ENCODE results near the gene SLC39A13.

SLC39A13 gene

DNA sequence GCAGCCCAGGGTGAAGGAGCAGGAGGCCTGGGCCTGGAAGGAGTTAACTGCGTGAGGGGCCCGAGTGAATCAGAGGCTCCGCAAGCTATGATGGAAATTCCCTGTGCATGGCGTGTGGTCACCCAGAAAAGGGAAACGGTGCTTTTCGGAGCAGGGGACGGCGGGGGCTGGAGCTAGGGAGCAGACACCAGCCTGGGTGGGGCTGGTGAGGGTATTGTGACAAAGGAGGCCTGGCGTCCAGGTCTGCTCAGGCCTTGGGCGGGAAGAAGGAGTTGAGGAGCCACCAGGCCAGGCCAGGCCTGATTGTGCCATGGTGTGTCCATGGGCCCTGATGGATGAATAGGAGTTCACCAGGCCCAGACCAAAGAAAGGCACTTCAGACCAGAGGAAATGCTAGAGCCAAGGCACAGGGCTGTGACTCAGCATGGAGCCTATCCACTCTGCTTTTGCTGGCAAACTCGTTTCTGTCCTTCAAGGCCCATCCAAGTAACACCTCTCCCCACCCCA is 17.3 kb upstream of the SLC39A13 start:
- Mint-ChIP-seq H3K36me3 (ENCODE audit: low read depth) (no peaks in the 10 kb centered on the region), H3K27me3 (ENCODE audit: low read depth) (no peaks in the 10 kb centered on the region), H3K9me3 (no peaks in the 10 kb centered on the region), H3K4me3 (no peak overlapping the region), H3K4me1 (ENCODE audit: low read depth) (peaks cover 25% of the 10 kb centered on the region), H3K27ac (peak overlapping the region; percentile 47)
- no peak for DNase-seq (ENCODE audit: low spot score)

DNA sequence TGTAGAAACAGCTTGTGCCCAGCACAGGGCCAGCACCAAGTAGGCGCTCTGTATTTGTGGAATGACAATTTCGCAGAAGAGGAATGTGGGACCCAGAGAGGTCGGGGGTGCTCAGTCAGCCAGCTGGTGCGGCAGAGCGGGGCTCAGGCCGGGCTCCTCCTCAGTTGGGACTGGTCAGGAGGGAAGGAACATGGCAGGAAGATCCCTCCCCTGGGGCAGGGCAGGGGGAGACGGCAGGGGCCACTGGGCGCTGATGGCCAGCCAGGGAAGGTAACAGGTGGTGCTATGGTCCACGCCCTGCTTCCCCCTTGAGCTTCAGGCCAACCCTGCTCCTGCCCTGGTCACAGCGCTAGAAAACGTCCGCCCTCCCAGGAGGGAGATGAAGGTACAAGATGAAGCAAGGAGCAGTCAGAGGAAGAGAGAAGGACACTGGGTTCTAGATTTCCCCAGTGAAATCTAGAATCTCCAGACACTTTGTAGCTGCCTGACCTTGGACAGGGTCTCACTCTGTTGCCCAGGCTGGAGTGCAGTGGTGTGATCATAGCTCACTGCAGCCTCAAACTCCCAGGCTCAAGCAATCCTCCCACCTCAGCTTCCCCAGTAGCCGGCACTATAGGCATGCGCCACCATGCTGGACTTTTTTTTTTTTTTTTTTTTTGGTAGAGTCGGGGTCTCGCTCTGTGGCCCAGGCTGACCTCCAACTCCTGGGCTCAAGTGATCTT is 16.5 kb upstream of the SLC39A13 start:
- peak overlapping the region; percentile 67 for H3K27ac Mint-ChIP-seq
- no peaks in the 10 kb centered on the region for H3K9me3 Mint-ChIP-seq
- H3K4me1 Mint-ChIP-seq (ENCODE audit: low read depth) = peaks cover 25% of the 10 kb centered on the region
- no peaks in the 10 kb centered on the region for H3K36me3 Mint-ChIP-seq (ENCODE audit: low read depth)
- H3K27me3 Mint-ChIP-seq (ENCODE audit: low read depth) = no peaks in the 10 kb centered on the region
- H3K4me3 Mint-ChIP-seq = no peak overlapping the region
- DNase-seq (ENCODE audit: low spot score) = no peak

- no peaks in the 10 kb centered on the region for H3K27me3 Mint-ChIP-seq (ENCODE audit: low read depth)
- H3K36me3 Mint-ChIP-seq (ENCODE audit: low read depth) = no peaks in the 10 kb centered on the region
- peaks cover 28% of the 10 kb centered on the region for H3K4me1 Mint-ChIP-seq (ENCODE audit: low read depth)
Measured at GRCh38 chr11:47392546-47393162, 15.7 kb upstream of the SLC39A13 start.

GRCh38 chr11:47393163-47394049 is 15.0 kb upstream of the SLC39A13 start:
- H3K27me3 Mint-ChIP-seq (ENCODE audit: low read depth) = no peaks in the 10 kb centered on the region
- H3K27ac Mint-ChIP-seq = peak overlapping the region; percentile 92
- H3K4me1 Mint-ChIP-seq (ENCODE audit: low read depth) = peaks cover 28% of the 10 kb centered on the region
- H3K4me3 Mint-ChIP-seq = no peak overlapping the region
- no peaks in the 10 kb centered on the region for H3K36me3 Mint-ChIP-seq (ENCODE audit: low read depth)
- DNase-seq (ENCODE audit: low spot score) = no peak
- H3K9me3 Mint-ChIP-seq = no peaks in the 10 kb centered on the region

More at GRCh38 chr11:47392546-47393162, 15.7 kb upstream of the SLC39A13 start:
- Mint-ChIP-seq H3K9me3 (no peaks in the 10 kb centered on the region), H3K4me3 (no peak overlapping the region), H3K27ac (peak overlapping the region; percentile 8)
- DNase-seq (ENCODE audit: low spot score) = no peak

DNA sequence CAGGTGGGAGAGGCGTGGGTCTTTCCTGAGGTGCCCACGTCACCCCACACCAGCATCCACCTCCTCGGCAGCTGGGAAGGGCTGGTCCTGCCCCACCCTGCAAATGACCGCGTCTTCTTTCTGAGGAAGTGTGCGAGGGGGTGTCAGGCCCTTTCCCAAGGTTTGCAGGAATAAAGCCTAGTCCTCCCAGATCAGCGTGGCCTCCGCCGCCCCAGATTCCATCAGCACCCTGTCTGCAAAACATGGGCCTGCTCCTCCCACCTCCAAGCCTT is 14.4 kb upstream of the SLC39A13 start:
- H3K4me1 Mint-ChIP-seq (ENCODE audit: low read depth) = peaks cover 28% of the 10 kb centered on the region

DNA sequence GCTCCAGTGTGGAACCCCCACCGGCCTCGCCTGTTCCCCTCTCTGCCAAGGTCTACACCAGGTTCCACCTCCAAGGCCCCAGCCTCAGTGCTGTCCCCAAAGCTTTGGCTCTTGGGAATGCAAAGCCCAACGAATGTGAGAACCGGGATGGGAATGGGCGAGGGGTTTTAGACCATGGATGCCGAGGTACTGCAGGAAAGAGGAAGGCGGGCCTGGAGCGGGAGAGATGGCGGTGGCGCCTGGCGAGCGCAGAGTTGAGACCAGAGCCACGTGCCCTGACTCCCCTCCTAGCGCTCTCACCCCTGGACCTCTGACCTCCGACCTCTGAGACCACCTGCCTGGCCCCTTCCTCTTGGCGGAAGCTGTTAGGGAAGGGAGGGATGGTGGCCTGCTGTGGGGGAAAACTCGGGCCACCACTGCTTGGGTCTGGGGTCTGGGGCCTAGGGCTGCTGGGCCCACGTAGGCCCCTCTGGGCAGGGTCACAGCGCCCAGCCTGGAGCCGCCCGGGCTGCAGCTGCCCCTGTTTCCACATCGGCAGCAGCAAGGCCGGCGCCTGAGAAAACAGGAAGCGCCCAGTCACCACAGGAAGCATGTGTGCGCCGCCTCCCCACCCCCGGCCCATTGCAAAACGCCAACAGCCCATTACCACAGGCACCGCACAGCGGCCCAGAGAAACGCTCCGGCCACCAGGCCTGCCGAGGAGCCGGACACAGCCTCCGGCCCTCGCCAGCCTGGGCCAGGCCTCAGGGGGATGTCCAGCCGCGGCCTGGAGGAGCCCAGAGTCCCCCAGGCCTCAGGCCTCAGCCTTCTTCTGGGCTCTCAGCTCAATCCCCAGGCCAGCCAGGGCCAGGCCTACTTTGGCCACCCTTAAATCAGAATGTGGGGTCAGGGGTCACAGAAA is 13.8 kb upstream of the SLC39A13 start:
- peak; percentile 55 for DNase-seq (ENCODE audit: low spot score)
- Mint-ChIP-seq H3K27ac (peak overlapping the region; percentile 92), H3K9me3 (no peaks in the 10 kb centered on the region), H3K4me1 (ENCODE audit: low read depth) (peaks cover 26% of the 10 kb centered on the region), H3K36me3 (ENCODE audit: low read depth) (no peaks in the 10 kb centered on the region), H3K27me3 (ENCODE audit: low read depth) (no peaks in the 10 kb centered on the region), H3K4me3 (peak overlapping the region; percentile 61)

More for the DNA sequence above, 14.4 kb upstream of the SLC39A13 start:
- Mint-ChIP-seq H3K27ac (peak overlapping the region; percentile 92), H3K36me3 (ENCODE audit: low read depth) (no peaks in the 10 kb centered on the region), H3K27me3 (ENCODE audit: low read depth) (no peaks in the 10 kb centered on the region), H3K4me3 (no peak overlapping the region), H3K9me3 (no peaks in the 10 kb centered on the region)
- no peak for DNase-seq (ENCODE audit: low spot score)

GRCh38 chr11:47395223-47396048 is 13.0 kb upstream of the SLC39A13 start:
- H3K4me1 Mint-ChIP-seq (ENCODE audit: low read depth) = peaks cover 24% of the 10 kb centered on the region
- H3K4me3 Mint-ChIP-seq = peak overlapping the region; percentile 34

DNA sequence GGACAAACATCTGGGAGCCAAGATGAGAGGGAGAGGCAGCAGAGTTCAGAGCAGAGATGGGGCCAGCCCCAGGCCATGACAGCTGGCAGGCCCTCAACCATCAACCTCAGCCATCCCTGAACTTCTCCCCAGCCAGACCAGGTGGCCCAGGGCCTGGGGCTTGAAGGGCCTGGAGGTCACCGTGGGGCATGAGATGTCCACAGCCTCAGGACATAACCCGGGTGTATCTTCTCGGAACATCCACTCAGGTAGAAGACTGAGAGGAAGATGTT is 12.4 kb upstream of the SLC39A13 start:
- Mint-ChIP-seq H3K27me3 (ENCODE audit: low read depth) (no peaks in the 10 kb centered on the region), H3K4me3 (no peak overlapping the region), H3K9me3 (no peaks in the 10 kb centered on the region), H3K36me3 (ENCODE audit: low read depth) (no peaks in the 10 kb centered on the region), H3K27ac (peak overlapping the region; percentile 92), H3K4me1 (ENCODE audit: low read depth) (peaks cover 27% of the 10 kb centered on the region)
- no peak for DNase-seq (ENCODE audit: low spot score)

More at GRCh38 chr11:47395223-47396048, 13.0 kb upstream of the SLC39A13 start:
- no peak for DNase-seq (ENCODE audit: low spot score)
- H3K9me3 Mint-ChIP-seq = no peaks in the 10 kb centered on the region
- no peaks in the 10 kb centered on the region for H3K27me3 Mint-ChIP-seq (ENCODE audit: low read depth)
- H3K36me3 Mint-ChIP-seq (ENCODE audit: low read depth) = no peaks in the 10 kb centered on the region
- peak overlapping the region; percentile 92 for H3K27ac Mint-ChIP-seq

DNA sequence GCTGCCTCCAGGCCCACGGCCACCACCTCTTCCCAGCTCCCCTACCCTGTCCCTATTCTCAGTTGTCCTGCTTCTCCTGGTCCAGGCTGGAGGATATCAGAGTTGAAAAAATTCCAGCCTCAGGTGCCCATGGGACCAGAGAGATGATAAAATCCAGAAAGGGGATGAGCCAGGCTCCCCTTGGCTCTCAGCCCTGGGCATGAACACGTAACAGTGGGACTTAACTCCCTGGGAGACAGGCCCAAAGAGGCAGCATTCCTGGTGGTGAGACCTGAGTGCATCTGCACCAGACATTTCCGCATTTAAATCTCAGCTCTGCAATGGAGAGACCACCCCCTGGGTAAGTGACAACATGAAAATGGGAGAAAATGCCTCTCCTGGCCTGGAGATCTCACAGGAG is 10.4 kb upstream of the SLC39A13 start:
- Mint-ChIP-seq H3K4me1 (ENCODE audit: low read depth) (peaks cover 29% of the 10 kb centered on the region), H3K4me3 (no peak overlapping the region), H3K27me3 (ENCODE audit: low read depth) (no peaks in the 10 kb centered on the region), H3K27ac (no peak overlapping the region), H3K9me3 (no peaks in the 10 kb centered on the region), H3K36me3 (ENCODE audit: low read depth) (no peaks in the 10 kb centered on the region)
- DNase-seq (ENCODE audit: low spot score) = no peak

- Mint-ChIP-seq H3K27ac (no peak overlapping the region), H3K9me3 (no peaks in the 10 kb centered on the region), H3K4me3 (peak overlapping the region; percentile 32), H3K4me1 (ENCODE audit: low read depth) (peaks cover 27% of the 10 kb centered on the region), H3K36me3 (ENCODE audit: low read depth) (no peaks in the 10 kb centered on the region), H3K27me3 (ENCODE audit: low read depth) (no peaks in the 10 kb centered on the region)
- no peak for DNase-seq (ENCODE audit: low spot score)
Measured at GRCh38 chr11:47398551-47398950, 9.8 kb upstream of the SLC39A13 start.

DNA sequence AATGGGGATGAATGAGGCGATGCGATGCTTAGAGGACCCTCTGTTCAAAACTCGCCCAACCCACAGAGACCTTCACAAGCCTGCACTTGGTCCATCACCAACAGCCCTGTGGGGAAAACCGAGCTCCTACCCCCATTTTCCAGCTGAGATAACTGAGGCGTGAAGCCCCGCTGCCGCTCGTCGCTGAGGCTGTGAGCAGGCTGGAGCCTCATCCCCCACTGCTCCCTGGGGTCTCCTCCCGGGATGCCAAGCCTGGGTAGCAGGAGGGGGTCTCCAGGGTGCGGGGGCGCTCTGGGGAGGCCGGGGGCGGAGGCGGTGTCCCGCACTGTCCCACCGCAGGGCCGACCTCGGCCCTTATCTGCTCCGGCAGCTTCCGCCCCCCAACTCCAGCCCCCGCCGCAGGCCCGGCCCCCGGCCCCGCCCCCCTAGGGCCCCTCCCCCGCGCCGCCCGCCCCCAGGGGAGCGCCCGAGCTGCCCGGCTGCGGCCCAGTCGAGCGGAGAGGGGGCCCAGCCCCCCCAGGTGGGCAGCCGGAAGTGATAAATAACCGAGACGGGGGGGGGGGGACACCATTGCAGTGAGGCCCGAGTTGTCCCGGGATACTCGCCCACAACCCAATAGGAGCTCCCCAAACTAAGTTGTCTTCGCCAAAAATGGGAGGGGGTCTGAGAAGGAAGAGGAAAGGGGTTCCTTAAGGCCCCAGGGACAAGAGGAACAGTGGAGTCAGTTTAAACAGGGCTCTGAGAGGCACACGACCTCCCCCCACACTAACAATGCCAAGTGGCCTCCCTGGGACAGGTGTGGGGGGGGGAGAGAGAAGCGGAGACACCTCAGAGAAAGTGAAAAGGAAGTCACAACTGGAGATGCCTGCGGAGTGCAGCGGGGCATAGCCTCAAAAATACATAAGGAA is 8.3 kb upstream of the SLC39A13 start:
- Mint-ChIP-seq H3K36me3 (ENCODE audit: low read depth) (no peaks in the 10 kb centered on the region), H3K27me3 (ENCODE audit: low read depth) (no peaks in the 10 kb centered on the region), H3K9me3 (no peaks in the 10 kb centered on the region), H3K27ac (peak overlapping the region; percentile 69), H3K4me1 (ENCODE audit: low read depth) (peaks cover 18% of the 10 kb centered on the region), H3K4me3 (peak overlapping the region; percentile 81)
- no peak for DNase-seq (ENCODE audit: low spot score)

- DNase-seq (ENCODE audit: low spot score) = no peak
- Mint-ChIP-seq H3K27ac (peak overlapping the region; percentile 53), H3K27me3 (ENCODE audit: low read depth) (no peaks in the 10 kb centered on the region), H3K9me3 (no peaks in the 10 kb centered on the region), H3K4me1 (ENCODE audit: low read depth) (peaks cover 14% of the 10 kb centered on the region), H3K4me3 (peak overlapping the region; percentile 81), H3K36me3 (ENCODE audit: low read depth) (no peaks in the 10 kb centered on the region)
Measured at GRCh38 chr11:47400768-47401279, 7.6 kb upstream of the SLC39A13 start.
